Fibroblast of upper back skin (primary cell): ENCODE results near the gene FAU.

Experiments
- DNase-seq: peaks from one replicate; pipeline ENCODE4 v3.0.0-alpha.2; 2013

Gene FAU

GRCh38 chr11:65107078-65107477, 14.9 kb downstream of the FAU start:
- DNase-seq: no peak

DNA sequence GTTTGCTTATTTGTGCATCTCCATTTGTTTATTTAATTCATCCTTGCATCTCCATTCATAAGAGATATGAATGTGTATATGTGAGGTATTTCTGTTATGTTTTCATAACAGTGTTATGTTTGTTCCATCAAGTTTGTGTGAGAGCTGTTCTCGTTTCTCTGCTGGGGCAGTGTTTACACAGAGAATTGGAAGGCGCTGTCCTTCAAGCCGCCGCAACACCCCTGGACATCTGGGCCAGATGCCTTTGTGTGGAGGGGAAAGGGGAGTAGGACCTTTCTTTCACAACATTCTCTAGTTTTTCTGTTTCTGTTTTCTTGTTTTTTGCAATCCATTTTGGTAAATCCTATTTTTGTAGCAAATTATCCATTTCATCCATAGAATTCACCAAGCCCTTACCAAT, 17.3 kb downstream of the FAU start:
- no peak for DNase-seq

- DNase-seq: no peak
Observed at GRCh38 chr11:65103476-65103875, 18.5 kb downstream of the FAU start.

DNA sequence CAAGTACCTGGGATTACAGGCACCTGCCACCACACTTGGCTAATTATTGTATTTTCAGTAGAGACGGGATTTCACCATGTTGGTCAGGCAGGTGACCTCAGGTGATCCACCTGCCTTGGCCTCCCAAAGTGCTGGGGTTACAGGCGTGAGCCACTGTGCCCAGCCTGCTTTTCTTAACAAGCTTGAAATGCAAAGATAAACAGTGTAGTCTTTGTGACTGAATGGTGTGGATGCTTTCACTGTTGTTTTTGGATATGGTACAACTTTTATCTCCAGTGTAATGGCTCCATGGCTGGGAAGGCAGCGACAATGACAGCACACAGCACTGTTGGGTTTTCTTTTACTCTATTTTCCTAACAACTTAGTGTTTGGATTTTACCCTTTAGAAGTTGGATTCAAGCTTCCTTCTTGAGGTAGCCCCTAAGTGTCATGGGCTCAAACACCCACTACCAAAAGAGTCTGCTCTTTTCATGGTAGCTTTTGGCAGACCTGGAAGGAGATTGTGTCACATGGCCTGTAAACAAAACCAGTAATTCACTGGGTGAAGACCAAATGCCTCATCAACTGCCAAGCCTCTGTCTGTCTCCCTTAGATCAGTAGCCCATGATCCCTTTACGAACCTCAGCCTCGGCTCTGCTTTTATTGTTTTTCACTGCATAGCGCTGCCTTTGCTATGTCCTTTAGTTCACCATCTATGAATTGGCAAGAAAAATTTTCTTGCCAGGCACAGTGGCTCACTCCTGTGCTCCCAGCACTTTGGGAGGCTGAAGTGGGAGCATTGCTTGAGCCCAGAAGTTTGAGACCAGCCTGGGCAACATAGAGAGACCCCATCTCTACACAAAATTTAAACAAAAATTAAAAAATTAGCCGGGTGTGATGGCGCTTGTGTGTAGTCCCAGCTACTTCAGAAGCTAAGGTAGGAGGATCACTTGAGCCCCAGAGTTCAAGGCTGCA, 19.5 kb downstream of the FAU start:
- no peak for DNase-seq

GRCh38 chr11:65100674-65101350, 21.1 kb downstream of the FAU start:
- DNase-seq: no peak

GRCh38 chr11:65096926-65097325, 25.0 kb downstream of the FAU start:
- no peak for DNase-seq

GRCh38 chr11:65095974-65096806, 25.7 kb downstream of the FAU start, which contains the start of gene VPS51:
Gene VPS51 (plus strand): TSS chr11:65096214. CDS start chr11:65096251, 37 bp downstream.
- DNase-seq: peak; percentile 89

DNA sequence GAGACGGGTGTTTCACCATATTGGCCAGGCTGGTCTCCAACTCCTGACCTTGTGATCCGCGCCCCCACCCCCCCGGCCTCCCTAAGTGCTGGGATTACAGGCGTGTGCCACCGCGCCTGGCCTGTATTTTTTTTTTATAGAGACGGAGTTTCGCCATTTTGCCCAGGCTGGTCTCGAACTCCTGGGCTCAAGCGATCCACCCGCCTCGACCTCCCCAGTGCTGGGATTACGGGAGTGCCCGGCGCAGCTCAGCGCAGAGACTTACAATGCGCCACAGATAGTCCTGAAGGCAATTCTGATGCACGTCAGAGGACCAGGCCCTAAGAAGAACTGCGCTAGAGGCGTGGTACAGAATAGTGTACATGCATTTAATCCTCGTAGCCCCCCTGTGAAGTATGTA, 26.5 kb downstream of the FAU start:
- no peak for DNase-seq

- DNase-seq: no peak
Observed at GRCh38 chr11:65090628-65091027, 31.3 kb downstream of the FAU start.

GRCh38 chr11:65089621-65090020, 32.3 kb downstream of the FAU start:
- DNase-seq: no peak

DNA sequence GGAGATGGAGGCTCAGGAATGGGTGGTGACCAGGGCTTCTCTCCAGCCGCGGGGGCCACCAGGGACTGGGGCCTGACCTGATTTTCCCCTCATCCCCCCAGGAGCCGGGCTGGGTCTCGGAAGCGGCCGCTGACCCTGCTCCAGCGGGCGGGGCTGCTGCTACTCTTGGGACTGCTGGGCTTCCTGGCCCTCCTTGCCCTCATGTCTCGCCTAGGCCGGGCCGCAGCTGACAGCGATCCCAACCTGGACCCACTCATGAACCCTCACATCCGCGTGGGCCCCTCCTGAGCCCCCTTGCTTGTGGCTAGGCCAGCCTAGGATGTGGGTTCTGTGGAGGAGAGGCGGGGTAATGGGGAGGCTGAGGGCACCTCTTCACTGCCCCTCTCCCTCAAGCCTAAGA, 34.1 kb downstream of the FAU start:
- DNase-seq: no peak

DNA sequence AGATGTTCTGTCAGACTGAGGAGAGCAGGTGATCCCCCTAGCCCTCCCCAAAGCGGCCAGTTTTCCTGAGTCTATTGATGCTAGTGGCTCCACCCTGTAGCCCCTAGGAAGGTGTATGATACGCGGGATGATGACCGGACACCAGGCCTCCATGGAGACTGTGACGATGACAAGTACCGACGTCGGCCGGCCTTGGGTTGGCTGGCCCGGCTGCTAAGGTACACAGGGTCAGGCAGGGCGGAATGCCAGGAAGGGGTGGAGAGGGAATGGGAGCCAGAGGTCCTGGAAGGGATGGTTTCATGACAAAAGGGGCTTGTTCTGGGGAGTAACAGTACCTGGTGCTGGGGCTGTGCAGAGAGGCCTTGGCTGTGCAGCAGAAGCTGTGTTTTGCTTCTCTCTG, 34.7 kb downstream of the FAU start:
- no peak for DNase-seq

DNA sequence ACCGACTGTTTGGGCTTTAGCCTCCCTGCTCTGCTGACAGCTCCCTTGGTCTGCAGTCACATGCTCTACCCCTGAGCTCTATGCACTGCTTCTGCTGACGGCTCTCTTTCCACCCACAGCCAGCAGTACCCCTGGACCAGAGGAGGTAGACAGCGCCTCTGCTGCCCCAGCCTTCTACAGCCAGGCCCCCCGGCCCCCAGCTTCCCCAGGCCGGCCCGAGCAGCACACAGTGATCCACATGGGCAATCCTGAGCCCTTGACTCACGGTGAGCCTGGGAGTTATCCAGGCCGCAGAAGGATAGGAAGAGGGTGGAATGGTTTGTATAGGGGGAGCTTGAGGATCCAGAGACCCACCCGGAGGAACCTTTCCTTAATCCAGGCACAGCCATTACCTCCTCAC, 35.1 kb downstream of the FAU start:
- DNase-seq: no peak

DNA sequence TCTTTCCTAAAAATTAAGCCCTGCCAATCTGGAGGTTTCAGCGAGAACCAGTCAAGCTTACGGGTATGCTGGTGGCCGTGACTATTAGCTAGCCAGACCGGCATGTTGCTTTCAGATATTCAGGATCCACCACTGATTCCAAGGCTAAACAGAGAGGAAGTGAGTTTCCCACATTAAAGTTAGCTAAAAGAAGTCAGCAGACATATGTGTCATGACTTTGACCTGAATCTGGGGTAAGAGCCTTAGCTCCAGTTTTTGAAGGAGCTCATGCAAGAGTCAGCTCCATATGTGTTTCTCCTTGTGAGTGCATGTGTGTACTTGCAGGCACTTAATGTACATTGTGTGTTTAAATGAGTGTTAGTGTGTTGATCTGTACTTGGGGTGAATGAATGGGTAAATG, 36.5 kb downstream of the FAU start:
- no peak for DNase-seq

DNA sequence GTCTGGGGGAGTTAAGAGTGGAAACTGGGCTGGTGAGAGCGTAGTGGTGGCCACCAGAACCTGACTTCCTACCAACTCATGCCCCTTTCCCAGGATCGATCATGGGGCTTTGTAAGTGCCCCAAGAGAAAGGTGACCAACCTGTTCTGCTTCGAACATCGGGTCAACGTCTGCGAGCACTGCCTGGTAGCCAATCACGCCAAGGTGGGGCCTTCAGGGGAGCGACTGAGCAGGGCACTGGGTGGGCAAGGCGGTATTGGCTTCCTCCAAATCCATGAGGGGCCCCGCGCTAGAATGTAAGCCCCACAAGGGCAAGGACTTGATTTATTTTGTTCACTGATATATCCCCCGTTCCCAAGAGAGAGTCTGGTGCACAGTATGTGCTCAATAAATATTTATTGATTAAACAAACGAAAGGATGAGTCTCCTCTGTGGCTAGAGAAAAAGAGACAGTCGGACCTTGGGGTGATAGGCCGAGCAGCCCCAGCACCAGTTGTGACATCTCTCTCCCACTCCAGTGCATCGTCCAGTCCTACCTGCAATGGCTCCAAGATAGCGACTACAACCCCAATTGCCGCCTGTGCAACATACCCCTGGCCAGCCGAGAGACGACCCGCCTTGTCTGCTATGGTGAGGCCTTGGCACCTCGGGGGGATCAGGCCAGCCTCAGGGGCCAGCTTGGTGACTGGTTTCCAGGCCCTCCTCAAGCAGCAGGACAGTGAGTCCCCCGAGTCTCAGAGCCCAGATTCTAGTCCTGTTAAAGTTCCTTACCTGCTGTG, 37.1 kb downstream of the FAU start:
- DNase-seq: no peak

- DNase-seq: peak; percentile 95
Observed at GRCh38 chr11:65083834-65084597, 37.9 kb downstream of the FAU start, which contains the start of the genes CDCA5 and ZFPL1. Gene CDCA5 (minus strand): TSS chr11:65084040. CDS start chr11:65083978, 62 bp downstream. Gene ZFPL1 (plus strand): TSS chr11:65084222. CDS start chr11:65084699, 477 bp downstream.

DNA sequence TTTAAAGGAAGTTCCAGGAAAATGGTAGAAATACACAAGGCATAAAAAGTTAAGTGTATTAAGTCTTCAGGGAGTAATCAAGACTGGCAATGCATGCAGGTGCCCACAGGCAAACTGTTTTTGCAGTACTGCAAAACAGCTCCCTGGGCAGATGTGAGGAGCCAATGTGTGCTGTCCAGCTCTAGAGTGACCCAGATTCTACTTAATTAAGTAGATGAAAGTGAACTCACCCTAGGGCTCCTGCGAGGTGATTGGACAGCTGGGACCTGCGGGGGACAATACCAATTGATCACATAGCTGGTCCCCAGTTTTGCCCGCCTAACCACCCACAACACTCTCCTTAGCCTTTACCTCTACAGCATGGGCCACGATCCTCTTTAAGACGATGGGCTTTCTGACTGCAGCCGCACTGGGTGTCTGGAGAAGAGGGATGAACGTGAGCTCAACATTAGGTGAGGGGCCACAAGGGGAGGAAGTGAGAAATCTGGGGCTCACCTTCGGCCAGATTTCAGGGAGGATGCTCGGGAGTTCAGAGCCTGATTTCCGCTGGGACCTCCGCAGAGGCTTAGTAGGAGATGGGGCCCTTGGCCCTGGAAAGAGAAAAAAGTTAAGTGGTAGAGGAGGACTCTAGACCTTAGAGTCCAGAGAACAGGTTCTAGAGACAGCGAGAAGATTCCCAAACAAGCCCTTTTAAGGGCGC, 38.6 kb downstream of the FAU start:
- DNase-seq: no peak

GRCh38 chr11:65078786-65079342, 43.1 kb downstream of the FAU start:
- DNase-seq: no peak

GRCh38 chr11:65078151-65078550, 43.8 kb downstream of the FAU start:
- peak; percentile 14 for DNase-seq

GRCh38 chr11:65077451-65077850, 44.5 kb downstream of the FAU start:
- no peak for DNase-seq

- DNase-seq: no peak
Observed at GRCh38 chr11:65072631-65072966, 49.3 kb downstream of the FAU start.
